IMR-90 (cell line): ENCODE measurements around the gene KY. TPM values are rescaled to one million over a fixed set of nuclear protein-coding genes. Genes with fewer than 3 reads are reported as not detected.

ENCODE experiments used
- ATAC-seq: fragments of 200-7000 bp; cut with Tn5 transposase; 2 replicates; pipeline ENCODE4 v1.9.1; 2020; ENCODE audit warnings: low read depth, mild to moderate bottlenecking, moderate library complexity
- BruUV-seq: library from RNA; stranded (reverse); fragments of 400-500 nt; replicated peaks from 2 replicates; lab custom pipeline; 2021; lab: Mats Ljungman, UMichigan
- CTCF ChIA-PET: fragments of 300-600 bp; formaldehyde crosslinking; extraction: SDS; loops from one replicate; lab custom pipeline; 2021; ENCODE audit warnings: antibody characterized with exemption; lab: Yijun Ruan, JAX
- POLR2A ChIA-PET: fragments of 300-600 bp; sonication (Branson Sonifier 250); formaldehyde crosslinking; loops from one replicate; lab custom pipeline; 2022; ENCODE audit warnings: antibody characterized with exemption; ENCODE audit not compliant: unreplicated experiment; lab: Charles Lee
- DNase-seq: peaks from one replicate; pipeline ENCODE4 v3.0.0; 2013
- H2AFZ ChIP-seq: replicated peaks from 2 replicates; pipeline ENCODE3; 2013; ENCODE audit warnings: low read length, mild to moderate bottlenecking; ENCODE audit not compliant: poor library complexity
- H2AK5ac ChIP-seq: 2 replicates; pipeline ENCODE4 v1.6.1; 2013; ENCODE audit warnings: low read depth, low read length, inconsistent platforms
- H2AK9ac ChIP-seq: replicated peaks from 2 replicates; pipeline ENCODE3; 2013; ENCODE audit warnings: mild to moderate bottlenecking, low read depth, low read length, moderate library complexity; ENCODE audit not compliant: poor library complexity
- H2BK120ac ChIP-seq: 2 replicates; pipeline ENCODE4 v1.6.1; 2013; ENCODE audit warnings: low read depth, low read length, inconsistent platforms
- H2BK15ac ChIP-seq: 3 replicates; pipeline ENCODE4 v1.6.1; 2013; ENCODE audit warnings: low read depth, low read length, inconsistent platforms
- H2BK20ac ChIP-seq: 2 replicates; pipeline ENCODE4 v1.6.1; 2013; ENCODE audit warnings: low read depth, mild to moderate bottlenecking, inconsistent platforms, low read length, moderate library complexity
- H2BK5ac ChIP-seq: 2 replicates; pipeline ENCODE4 v1.6.1; 2013; ENCODE audit warnings: mild to moderate bottlenecking, low read depth, low read length, inconsistent platforms; ENCODE audit not compliant: poor library complexity, severe bottlenecking
- H3K14ac ChIP-seq: replicated peaks from 2 replicates; pipeline ENCODE4 v1.6.1; 2013; ENCODE audit warnings: low read depth, low read length, inconsistent platforms
- H3K18ac ChIP-seq: 2 replicates; pipeline ENCODE4 v1.6.1; 2013; ENCODE audit warnings: low read depth, low read length, control low read depth
- H3K23ac ChIP-seq: 2 replicates; pipeline ENCODE4 v1.6.1; 2013; ENCODE audit warnings: low read depth, low read length, inconsistent platforms
- H3K27ac ChIP-seq: 2 replicates; pipeline ENCODE4 v1.5.1; 2013; ENCODE audit warnings: mild to moderate bottlenecking, control low read depth, low read length; ENCODE audit not compliant: insufficient read depth
- H3K27me3 ChIP-seq: 2 replicates; pipeline ENCODE4 v1.6.1; 2013; ENCODE audit warnings: low read length; ENCODE audit not compliant: control insufficient read depth, insufficient read depth
- H3K36me3 ChIP-seq: 2 replicates; pipeline ENCODE4 v1.6.1; 2013; ENCODE audit warnings: low read length, mixed read lengths; ENCODE audit not compliant: control insufficient read depth, insufficient read depth
- H3K4ac ChIP-seq: 2 replicates; pipeline ENCODE4 v1.6.1; 2013; ENCODE audit warnings: low read depth, low read length, inconsistent platforms
- H3K4me1 ChIP-seq: 2 replicates; pipeline ENCODE4 v1.6.1; 2013; ENCODE audit warnings: low read length, mixed read lengths; ENCODE audit not compliant: control insufficient read depth, insufficient read depth
- H3K4me2 ChIP-seq: 2 replicates; pipeline ENCODE4 v1.6.1; 2013; ENCODE audit warnings: low read depth, mild to moderate bottlenecking, control low read depth, low read length, moderate library complexity
- H3K4me3 ChIP-seq: 2 replicates; pipeline ENCODE4 v1.5.1; 2013; ENCODE audit warnings: low read depth, mild to moderate bottlenecking, control low read depth, low read length, moderate library complexity; ENCODE audit not compliant: insufficient read depth
- H3K56ac ChIP-seq: 2 replicates; pipeline ENCODE4 v1.6.1; 2013; ENCODE audit warnings: low read length, inconsistent platforms; ENCODE audit not compliant: insufficient read depth; ENCODE audit errors: extremely low read depth
- H3K79me1 ChIP-seq, 2 experiments: 2 replicates each; pipeline ENCODE4 v1.6.1; 2013; ENCODE audit warnings: low read length in 2 of 2, inconsistent platforms in 1 of 2, low read depth in 1 of 2
- H3K9ac ChIP-seq: 2 replicates; pipeline ENCODE4 v1.6.1; 2013; ENCODE audit warnings: low read depth, low read length, control low read depth
- H3K9me1 ChIP-seq: 2 replicates; pipeline ENCODE4 v1.6.1; 2013; ENCODE audit warnings: low read length, inconsistent platforms; ENCODE audit not compliant: insufficient read depth
- H3K9me3 ChIP-seq: 2 replicates; pipeline ENCODE4 v1.6.1; 2013; ENCODE audit warnings: low read length; ENCODE audit not compliant: control insufficient read depth, insufficient read depth
- H4K20me1 ChIP-seq: 2 replicates; pipeline ENCODE4 v1.6.1; 2013; ENCODE audit warnings: low read length, inconsistent platforms; ENCODE audit not compliant: insufficient read depth
- H4K5ac ChIP-seq: 2 replicates; pipeline ENCODE4 v1.6.1; 2013; ENCODE audit warnings: mild to moderate bottlenecking, low read depth, low read length, control low read depth
- H4K8ac ChIP-seq, 2 experiments: 2 replicates each; pipeline ENCODE4 v1.6.1; 2013; ENCODE audit warnings: low read depth in 2 of 2, low read length in 2 of 2, control low read depth in 1 of 2, inconsistent platforms in 1 of 2
- H4K91ac ChIP-seq: 2 replicates; pipeline ENCODE4 v1.6.1; 2013; ENCODE audit warnings: low read depth, low read length, inconsistent platforms; ENCODE audit not compliant: insufficient read depth
- BHLHE40 ChIP-seq: fragments of 150-350 bp; IDR thresholded peaks from 2 replicates; pipeline ENCODE4 v1.6.1; 2016; ENCODE audit warnings: mild to moderate bottlenecking, low read depth, low read length
- CEBPB ChIP-seq: IDR thresholded peaks from 2 replicates; pipeline ENCODE4 v1.6.1; 2012; ENCODE audit warnings: low read depth, low read length, improper control_type of control experiment
- CHD1 ChIP-seq: IDR thresholded peaks from 2 replicates; pipeline ENCODE4 v1.6.1; 2012; ENCODE audit warnings: low read depth, low read length, improper control_type of control experiment
- CTCF ChIP-seq: conservative IDR thresholded peaks from 2 replicates; pipeline ENCODE4 v1.5.1; 2012; ENCODE audit warnings: mild to moderate bottlenecking, low read depth, low read length, improper control_type of control experiment
- ELK1 ChIP-seq: fragments of 150-350 bp; IDR thresholded peaks from 2 replicates; pipeline ENCODE4 v1.6.1; 2016; ENCODE audit warnings: low read depth, mild to moderate bottlenecking, low read length, moderate library complexity, borderline replicate concordance
- FOS ChIP-seq: fragments of 150-350 bp; IDR thresholded peaks from 2 replicates; pipeline ENCODE4 v1.6.1; 2016; ENCODE audit warnings: low read depth, low read length
- MAFK ChIP-seq: IDR thresholded peaks from 2 replicates; pipeline ENCODE4 v1.6.1; 2012; ENCODE audit warnings: low read depth, low read length, improper control_type of control experiment
- MAZ ChIP-seq: IDR thresholded peaks from 2 replicates; pipeline ENCODE4 v1.6.1; 2012; ENCODE audit warnings: low read depth, mild to moderate bottlenecking, low read length, improper control_type of control experiment, moderate library complexity, borderline replicate concordance
- MXI1 ChIP-seq: IDR thresholded peaks from 2 replicates; pipeline ENCODE4 v1.6.1; 2012; ENCODE audit warnings: low read depth, mild to moderate bottlenecking, low read length, moderate library complexity, borderline replicate concordance
- NFE2L2 ChIP-seq: fragments of 150-350 bp; IDR thresholded peaks from 2 replicates; pipeline ENCODE4 v1.6.1; 2016; ENCODE audit warnings: low read depth, mild to moderate bottlenecking, low read length
- POLR2A ChIP-seq: IDR thresholded peaks from 2 replicates; pipeline ENCODE4 v1.6.1; 2012; ENCODE audit warnings: mild to moderate bottlenecking, low read depth, low read length
- RAD21 ChIP-seq: IDR thresholded peaks from 2 replicates; pipeline ENCODE4 v1.6.1; 2012; ENCODE audit warnings: low read length, improper control_type of control experiment
- RCOR1 ChIP-seq: IDR thresholded peaks from 2 replicates; pipeline ENCODE4 v1.6.1; 2012; ENCODE audit warnings: mild to moderate bottlenecking, low read length, improper control_type of control experiment; ENCODE audit not compliant: insufficient replicate concordance
- RFX5 ChIP-seq: IDR thresholded peaks from 2 replicates; pipeline ENCODE4 v1.8.0; 2012; ENCODE audit warnings: low read depth, mild to moderate bottlenecking, low read length, moderate library complexity
- SMC3 ChIP-seq: fragments of 150-350 bp; IDR thresholded peaks from 2 replicates; pipeline ENCODE4 v1.6.1; 2016; ENCODE audit warnings: low read depth, mild to moderate bottlenecking, antibody characterized with exemption, low read length, moderate library complexity
- USF2 ChIP-seq: fragments of 150-350 bp; IDR thresholded peaks from 2 replicates; pipeline ENCODE4 v1.6.1; 2017; ENCODE audit warnings: mild to moderate bottlenecking, antibody characterized with exemption, low read length, low read depth
- WGBS, 2 experiments: methylation state at CpG; one replicate each; pipeline versions ENCODE4 v1.1.5 to v1.1.7; 2013; ENCODE audit warnings: missing lambda C conversion rate in 2 of 2; ENCODE audit not compliant: insufficient read length in 1 of 2; ENCODE audit errors: extremely low coverage in 2 of 2; 5-methylcytosine and 5-hydroxymethylcytosine counted together
- dilution Hi-C: fragments of 300-500 bp; cut with HindIII; formaldehyde crosslinking; loops from one replicate; pipeline ENCODE4 v1.14.3; 2018; ENCODE audit warnings: low sequenced_read_pairs; ENCODE audit not compliant: unreplicated experiment
- in situ Hi-C: fragments of 300-500 bp; cut with MboI; formaldehyde crosslinking; loops from 3 replicates; pipeline ENCODE4 v1.14.3; 2019; ENCODE audit warnings: low sequenced_read_pairs, inconsistent platforms, mixed read lengths
- intact Hi-C: fragments of 100-400 bp; cut with micrococcal nuclease; formaldehyde crosslinking; loops from 2 replicates; pipeline ENCODE4 v1.10.0; 2022
- polyA plus RNA-seq, 3 experiments: library from polyadenylated mRNA; depleted of rRNA; stranded (reverse); fragments of >200 nt; gene quantifications; 2 replicates each; pipeline ENCODE4 v1.2.3, GENCODE V29; 2012; ENCODE audit warnings: low replicate concordance in 1 of 3
- total RNA-seq: library from RNA; depleted of rRNA; stranded (reverse); fragments of >200 nt; gene quantifications from 2 replicates; pipeline ENCODE4 v1.2.3, GENCODE V29; 2012

KY gene
- total and polyA plus RNA-seq, 2 of the 4 experiments (the other 2 are of a cell fraction) = under 0.01 to 0.09 TPM

- no peaks in the 10 kb centered on the region for H4K20me1 ChIP-seq
- no TSS peak for BruUV-seq
- in situ Hi-C loops (no loop called here), intact Hi-C loops (no loop called here), dilution Hi-C loops (no loop called here)
- H3K18ac ChIP-seq = no peak overlapping the region
- no peak overlapping the region for H3K9ac ChIP-seq
- H3K4me3 ChIP-seq = no peak overlapping the region
- H2AK9ac ChIP-seq = peak overlapping the region; percentile 42
- CTCF ChIA-PET = no interaction called here
- no peak overlapping the region for H2BK5ac ChIP-seq
- ATAC-seq (no peak), DNase-seq (no peak)
- H3K56ac ChIP-seq = no peak overlapping the region
- no peaks in the 10 kb centered on the region for H3K36me3 ChIP-seq
- peak overlapping the region; percentile 21 for H2AFZ ChIP-seq
- no peak overlapping the region for H3K27ac ChIP-seq
- no peak overlapping the region for H3K4me2 ChIP-seq
- H3K9me3 ChIP-seq = no peaks in the 10 kb centered on the region
- H2BK20ac ChIP-seq = no peak overlapping the region
- H3K27me3 ChIP-seq = peaks cover 4% of the 10 kb centered on the region
- H2BK15ac ChIP-seq = no peak overlapping the region
- no peaks in the 10 kb centered on the region for H3K79me1 ChIP-seq
- no peaks in the 10 kb centered on the region for H3K4me1 ChIP-seq
- no peak overlapping the region for H4K5ac ChIP-seq
- POLR2A ChIA-PET = no interaction called here
- no peak overlapping the region for H4K8ac ChIP-seq
- no peak overlapping the region for H3K14ac ChIP-seq
- H3K4ac ChIP-seq = no peak overlapping the region
- no peak overlapping the region for H3K23ac ChIP-seq
- no peak overlapping the region for H2BK120ac ChIP-seq
- 0% methylated on average over 3 of the region's 8 CpGs; no CpG with 5 or more reads in 1 of the 2 experiments for WGBS, 2 experiments
- TF ChIP-seq ELK1 (no peak), CEBPB (no peak), SMC3 (no peak), NFE2L2 (no peak), MAZ (no peak), CTCF (no peak), RAD21 (no peak), MAFK (no peak), FOS (no peak), USF2 (no peak), POLR2A (no peak), RFX5 (no peak), CHD1 (no peak), MXI1 (no peak), BHLHE40 (no peak), RCOR1 (no peak)
- H4K91ac ChIP-seq = no peak overlapping the region
- no peak overlapping the region for H2AK5ac ChIP-seq
- no peaks in the 10 kb centered on the region; the same call in 1 of the 2 replicates for H3K9me1 ChIP-seq
Measured at GRCh38 chr3:134625462-134625861, 25.4 kb downstream of the KY start.
